Neural cell (in vitro differentiated cells): ENCODE results near the gene ITPA. TPM values are rescaled to one million over a fixed set of nuclear protein-coding genes. Genes with fewer than 3 reads are reported as not detected.

Source experiments
- H2AFZ ChIP-seq: fragments of 200-600, 300-800 bp; sonication (generic), shearing (Covaris generic); 2 replicates; pipeline ENCODE4 v1.6.0; 2014; ENCODE audit warnings: low read depth, mild to moderate bottlenecking, antibody characterized with exemption, low read length, moderate library complexity
- H3F3A ChIP-seq: fragments of 200-600 bp; shearing (Covaris generic); 2 replicates; pipeline ENCODE4 v1.6.1; 2016; ENCODE audit warnings: mild to moderate bottlenecking, moderate library complexity, mixed read lengths, antibody characterized with exemption, low read length; ENCODE audit not compliant: insufficient read depth, poor library complexity, severe bottlenecking
- H3K27ac ChIP-seq: fragments of 200-600, 300-800 bp; sonication (generic), shearing (Covaris generic); 2 replicates; pipeline ENCODE4 v1.5.1; 2014; ENCODE audit warnings: mild to moderate bottlenecking, low read length, moderate library complexity
- H3K27me3 ChIP-seq: fragments of 300-800, 200-600 bp; sonication (generic), shearing (Covaris generic); 2 replicates; pipeline ENCODE4 v1.6.0; 2014; ENCODE audit warnings: mild to moderate bottlenecking, low read depth, low read length, moderate library complexity; ENCODE audit not compliant: insufficient read depth
- H3K36me3 ChIP-seq: fragments of 300-800, 200-600 bp; sonication (generic), shearing (Covaris generic); 2 replicates; pipeline ENCODE4 v1.5.1; 2014; ENCODE audit warnings: mild to moderate bottlenecking, antibody characterized with exemption, low read length, moderate library complexity; ENCODE audit not compliant: insufficient read depth
- H3K4me2 ChIP-seq: fragments of 300-800, 200-600 bp; sonication (generic), shearing (Covaris generic); 2 replicates; pipeline ENCODE4 v1.6.0; 2014; ENCODE audit warnings: mild to moderate bottlenecking, low read length
- H3K4me3 ChIP-seq: fragments of 300-800, 200-600 bp; sonication (generic), shearing (Covaris generic); 2 replicates; pipeline ENCODE4 v1.5.1; 2014; ENCODE audit warnings: mild to moderate bottlenecking, low read length, moderate library complexity
- H3K79me2 ChIP-seq: fragments of 200-600 bp; shearing (Covaris generic); replicated peaks from 2 replicates; pipeline ENCODE4 v1.6.0; 2014; ENCODE audit warnings: mild to moderate bottlenecking, low read length, moderate library complexity; ENCODE audit not compliant: insufficient read depth
- H3K9ac ChIP-seq: fragments of 300-800, 200-600 bp; sonication (generic), shearing (Covaris generic); 2 replicates; pipeline ENCODE4 v1.6.1; 2016; ENCODE audit warnings: mild to moderate bottlenecking, low read length, mixed read lengths
- H3K9me2 ChIP-seq: fragments of 200-600 bp; shearing (Covaris generic); 2 replicates; pipeline ENCODE4 v1.6.1; 2016; ENCODE audit warnings: mild to moderate bottlenecking, low read length, mixed read lengths; ENCODE audit not compliant: insufficient read depth
- H3K9me3 ChIP-seq: fragments of 200-600, 300-800 bp; sonication (generic), shearing (Covaris generic); 2 replicates; pipeline ENCODE4 v1.6.1; 2016; ENCODE audit warnings: mild to moderate bottlenecking, mixed run types, low read length, moderate library complexity, mixed read lengths
- H4K20me1 ChIP-seq: fragments of 200-600 bp; shearing (Covaris generic); 2 replicates; pipeline ENCODE4 v1.6.1; 2016; ENCODE audit warnings: mild to moderate bottlenecking, mixed run types; ENCODE audit not compliant: insufficient read depth
- EP300 ChIP-seq: fragments of 450-650 bp; conservative IDR thresholded peaks from 2 replicates; pipeline ENCODE4 v1.6.1; 2014; ENCODE audit warnings: antibody characterized with exemption, mild to moderate bottlenecking, moderate library complexity; ENCODE audit not compliant: poor library complexity, severe bottlenecking
- EZH2 ChIP-seq: fragments of 200-600, 300-800 bp; shearing (Covaris generic), sonication (generic); IDR thresholded peaks from 2 replicates; pipeline ENCODE4 v1.6.1; 2014; ENCODE audit warnings: antibody characterized with exemption, low read length, borderline replicate concordance, mild to moderate bottlenecking; ENCODE audit not compliant: insufficient read depth, poor library complexity, severe bottlenecking
- MXI1 ChIP-seq: fragments of 450-650 bp; conservative IDR thresholded peaks from 2 replicates; pipeline ENCODE4 v1.6.1; 2014; ENCODE audit warnings: antibody characterized with exemption, mild to moderate bottlenecking; ENCODE audit not compliant: poor library complexity, severe bottlenecking
- POLR2AphosphoS5 ChIP-seq: IDR thresholded peaks from 2 replicates; pipeline ENCODE4 v1.6.1; 2012
- RAD21 ChIP-seq: fragments of 450-650 bp; conservative IDR thresholded peaks from 2 replicates; pipeline ENCODE4 v1.6.1; 2014; ENCODE audit warnings: antibody characterized with exemption, mild to moderate bottlenecking, moderate library complexity
- SMC3 ChIP-seq: fragments of 450-650 bp; conservative IDR thresholded peaks from 2 replicates; pipeline ENCODE4 v1.6.1; 2014; ENCODE audit warnings: antibody characterized with exemption, mild to moderate bottlenecking, moderate library complexity; ENCODE audit not compliant: poor library complexity
- TAF1 ChIP-seq: IDR thresholded peaks from 2 replicates; pipeline ENCODE4 v1.6.1; 2012; ENCODE audit warnings: low read depth
- polyA plus RNA-seq: library from polyadenylated mRNA; depleted of rRNA; stranded (reverse); fragments of >200 nt; gene quantifications from 2 replicates; pipeline ENCODE4 v1.2.3, GENCODE V29; 2014
- TF ChIP-seq, protein P1 (sequence below): fragments of 450-650 bp; IDR thresholded peaks from 2 replicates; pipeline ENCODE4 v1.5.1; 2014; ENCODE audit warnings: antibody characterized with exemption, mild to moderate bottlenecking, moderate library complexity; ENCODE audit not compliant: poor library complexity, severe bottlenecking
- TF ChIP-seq, protein P2 (sequence below): IDR thresholded peaks from 2 replicates; pipeline ENCODE4 v1.6.1; 2012; ENCODE audit warnings: borderline replicate concordance

The ITPA gene
- polyA plus RNA-seq, 1 donor from 2014 or later: 87.1 TPM

DNA sequence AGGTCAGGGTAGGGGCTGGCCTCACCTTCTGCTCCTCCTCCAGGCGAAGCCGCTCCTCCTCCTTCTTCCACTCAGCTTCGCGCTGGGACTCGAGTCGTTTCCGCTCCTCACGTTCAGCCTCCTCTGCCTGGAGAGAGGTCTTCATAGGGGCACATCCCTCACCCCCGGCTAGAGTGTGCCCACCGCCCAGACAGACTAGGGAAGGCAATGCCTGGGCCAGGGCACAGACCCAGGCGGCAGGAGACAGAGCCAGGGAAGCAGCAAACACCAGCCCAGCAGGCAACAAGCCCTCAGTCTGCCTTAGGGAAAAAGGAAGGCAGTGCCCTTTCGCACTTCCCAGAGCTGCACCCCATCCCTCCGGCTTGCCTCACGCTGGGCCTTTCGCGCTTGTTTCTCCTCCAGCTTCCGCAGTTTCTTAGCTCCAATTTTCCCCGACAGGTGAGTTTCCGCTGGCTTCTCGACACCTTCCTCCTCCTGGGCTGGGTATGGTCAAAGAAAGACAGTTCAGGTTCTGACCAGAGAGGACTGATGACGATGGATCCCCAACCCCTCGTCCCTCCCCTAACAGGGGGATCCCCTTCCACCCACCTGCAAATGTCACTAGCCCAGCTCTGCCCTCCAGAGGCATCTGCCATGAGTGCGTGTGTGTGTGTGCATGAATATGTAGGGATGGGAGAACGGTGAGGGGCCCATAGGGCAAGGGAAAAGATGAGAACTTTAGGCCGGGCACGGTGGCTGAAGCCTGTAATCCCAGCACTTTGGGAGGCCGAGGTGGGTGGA is 9.1 kb upstream of the ITPA start:
- H3K36me3 ChIP-seq: no peaks in the 10 kb centered on the region

DNA sequence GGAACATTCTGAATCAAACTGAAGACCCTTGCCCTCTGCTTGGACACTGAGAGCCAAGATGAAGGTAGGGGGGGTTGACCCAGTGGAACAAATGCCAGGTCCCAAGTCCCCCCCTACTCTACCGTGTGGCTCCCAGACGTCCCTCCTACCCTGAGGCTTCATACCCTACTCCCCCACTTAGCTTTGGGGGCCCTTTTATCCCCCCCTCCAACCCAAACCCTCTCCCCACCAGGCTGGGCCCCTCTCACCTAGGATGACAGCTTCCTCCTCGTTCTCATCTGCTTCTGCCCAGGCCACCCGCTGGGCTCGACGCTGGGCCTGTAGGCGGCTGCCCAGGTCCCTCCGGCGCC is 6.4 kb upstream of the ITPA start:
- Histone ChIP-seq H3K9me3 (no peaks in the 10 kb centered on the region), H3K27ac (no peak overlapping the region), H3K4me2 (peak overlapping the region; percentile 95), H3K27me3 (no peaks in the 10 kb centered on the region), H3K4me3 (peak overlapping the region; percentile 81), H3F3A (no peaks in the 10 kb centered on the region), H3K79me2 (peaks cover 18% of the 10 kb centered on the region), H3K9me2 (no peaks in the 10 kb centered on the region), H3K9ac (peak overlapping the region; percentile 86), H3K36me3 (no peaks in the 10 kb centered on the region), H2AFZ (no peak overlapping the region), H4K20me1 (no peaks in the 10 kb centered on the region)
- TF ChIP-seq POLR2AphosphoS5 (no peak), EP300 (no peak), MXI1 (no peak), RAD21 (no peak), TAF1 (no peak), SMC3 (no peak), EZH2 (no peak)
- TF ChIP-seq, protein P1, sequence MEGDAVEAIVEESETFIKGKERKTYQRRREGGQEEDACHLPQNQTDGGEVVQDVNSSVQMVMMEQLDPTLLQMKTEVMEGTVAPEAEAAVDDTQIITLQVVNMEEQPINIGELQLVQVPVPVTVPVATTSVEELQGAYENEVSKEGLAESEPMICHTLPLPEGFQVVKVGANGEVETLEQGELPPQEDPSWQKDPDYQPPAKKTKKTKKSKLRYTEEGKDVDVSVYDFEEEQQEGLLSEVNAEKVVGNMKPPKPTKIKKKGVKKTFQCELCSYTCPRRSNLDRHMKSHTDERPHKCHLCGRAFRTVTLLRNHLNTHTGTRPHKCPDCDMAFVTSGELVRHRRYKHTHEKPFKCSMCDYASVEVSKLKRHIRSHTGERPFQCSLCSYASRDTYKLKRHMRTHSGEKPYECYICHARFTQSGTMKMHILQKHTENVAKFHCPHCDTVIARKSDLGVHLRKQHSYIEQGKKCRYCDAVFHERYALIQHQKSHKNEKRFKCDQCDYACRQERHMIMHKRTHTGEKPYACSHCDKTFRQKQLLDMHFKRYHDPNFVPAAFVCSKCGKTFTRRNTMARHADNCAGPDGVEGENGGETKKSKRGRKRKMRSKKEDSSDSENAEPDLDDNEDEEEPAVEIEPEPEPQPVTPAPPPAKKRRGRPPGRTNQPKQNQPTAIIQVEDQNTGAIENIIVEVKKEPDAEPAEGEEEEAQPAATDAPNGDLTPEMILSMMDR: no peak
- TF ChIP-seq, protein P2, sequence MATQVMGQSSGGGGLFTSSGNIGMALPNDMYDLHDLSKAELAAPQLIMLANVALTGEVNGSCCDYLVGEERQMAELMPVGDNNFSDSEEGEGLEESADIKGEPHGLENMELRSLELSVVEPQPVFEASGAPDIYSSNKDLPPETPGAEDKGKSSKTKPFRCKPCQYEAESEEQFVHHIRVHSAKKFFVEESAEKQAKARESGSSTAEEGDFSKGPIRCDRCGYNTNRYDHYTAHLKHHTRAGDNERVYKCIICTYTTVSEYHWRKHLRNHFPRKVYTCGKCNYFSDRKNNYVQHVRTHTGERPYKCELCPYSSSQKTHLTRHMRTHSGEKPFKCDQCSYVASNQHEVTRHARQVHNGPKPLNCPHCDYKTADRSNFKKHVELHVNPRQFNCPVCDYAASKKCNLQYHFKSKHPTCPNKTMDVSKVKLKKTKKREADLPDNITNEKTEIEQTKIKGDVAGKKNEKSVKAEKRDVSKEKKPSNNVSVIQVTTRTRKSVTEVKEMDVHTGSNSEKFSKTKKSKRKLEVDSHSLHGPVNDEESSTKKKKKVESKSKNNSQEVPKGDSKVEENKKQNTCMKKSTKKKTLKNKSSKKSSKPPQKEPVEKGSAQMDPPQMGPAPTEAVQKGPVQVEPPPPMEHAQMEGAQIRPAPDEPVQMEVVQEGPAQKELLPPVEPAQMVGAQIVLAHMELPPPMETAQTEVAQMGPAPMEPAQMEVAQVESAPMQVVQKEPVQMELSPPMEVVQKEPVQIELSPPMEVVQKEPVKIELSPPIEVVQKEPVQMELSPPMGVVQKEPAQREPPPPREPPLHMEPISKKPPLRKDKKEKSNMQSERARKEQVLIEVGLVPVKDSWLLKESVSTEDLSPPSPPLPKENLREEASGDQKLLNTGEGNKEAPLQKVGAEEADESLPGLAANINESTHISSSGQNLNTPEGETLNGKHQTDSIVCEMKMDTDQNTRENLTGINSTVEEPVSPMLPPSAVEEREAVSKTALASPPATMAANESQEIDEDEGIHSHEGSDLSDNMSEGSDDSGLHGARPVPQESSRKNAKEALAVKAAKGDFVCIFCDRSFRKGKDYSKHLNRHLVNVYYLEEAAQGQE: no peak

More for the DNA sequence above, 9.1 kb upstream of the ITPA start:
- Histone ChIP-seq H3K9ac (no peak overlapping the region), H3K4me3 (no peak overlapping the region), H3K79me2 (peaks cover 18% of the 10 kb centered on the region), H4K20me1 (no peaks in the 10 kb centered on the region), H2AFZ (no peak overlapping the region), H3K27ac (no peak overlapping the region), H3K9me2 (no peaks in the 10 kb centered on the region), H3K27me3 (no peaks in the 10 kb centered on the region), H3F3A (no peaks in the 10 kb centered on the region), H3K9me3 (no peaks in the 10 kb centered on the region), H3K4me2 (no peak overlapping the region)
- TF ChIP-seq EP300: no peak
- TF ChIP-seq MXI1: no peak
- TF ChIP-seq EZH2: no peak
- no peak for TF ChIP-seq TAF1
- TF ChIP-seq, protein P1: no peak
- TF ChIP-seq RAD21: no peak
- TF ChIP-seq POLR2AphosphoS5: no peak
- TF ChIP-seq, protein P2: no peak
- TF ChIP-seq SMC3: no peak
